Gastroesophageal sphincter (tissue), 3 donors: ENCODE measurements around the gene CCDC85C.

Source experiments
- POLR2A ChIP-seq, 2 donors: fragments of 450-650 bp; IDR thresholded peaks; one replicate each; pipeline ENCODE4 v1.6.1; 2017; ENCODE audit warnings: antibody characterized with exemption in 2 of 2, mild to moderate bottlenecking in 2 of 2, moderate library complexity in 1 of 2
- POLR2AphosphoS5 ChIP-seq: sonication (generic); formaldehyde crosslinking; IDR thresholded peaks from one replicate; pipeline ENCODE4 v1.6.1; 2017; ENCODE audit warnings: antibody characterized with exemption
- TF ChIP-seq, protein P1 (sequence below), 4 experiments: fragments of 200-600 bp in 2 of 4; fragments of 450-650 bp in 2 of 4; sonication (generic) in 1 of 4; IDR thresholded peaks; one replicate each; pipeline ENCODE4 v1.5.1; 2017 to 2019; ENCODE audit warnings: antibody characterized with exemption in 4 of 4, mild to moderate bottlenecking in 2 of 4, moderate library complexity in 2 of 4

DNA sequence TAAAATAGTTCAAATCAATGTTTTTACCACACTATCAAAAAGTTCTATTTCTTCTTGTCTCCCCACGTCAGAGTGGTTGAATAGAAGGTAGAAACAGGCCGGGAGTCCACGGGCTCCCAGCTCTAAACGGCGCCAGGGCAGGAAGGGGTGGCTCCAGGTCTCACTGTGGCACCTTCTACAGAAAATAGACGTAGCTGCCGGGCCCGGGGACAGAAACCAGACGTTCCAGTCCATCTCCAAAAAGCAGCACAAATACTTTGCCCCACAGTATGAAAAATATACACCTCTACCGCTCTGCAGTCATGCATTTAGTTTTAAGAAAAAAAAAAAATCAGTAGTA lies 91.9 kb downstream of the CCDC85C start:
- TF ChIP-seq, protein P1, sequence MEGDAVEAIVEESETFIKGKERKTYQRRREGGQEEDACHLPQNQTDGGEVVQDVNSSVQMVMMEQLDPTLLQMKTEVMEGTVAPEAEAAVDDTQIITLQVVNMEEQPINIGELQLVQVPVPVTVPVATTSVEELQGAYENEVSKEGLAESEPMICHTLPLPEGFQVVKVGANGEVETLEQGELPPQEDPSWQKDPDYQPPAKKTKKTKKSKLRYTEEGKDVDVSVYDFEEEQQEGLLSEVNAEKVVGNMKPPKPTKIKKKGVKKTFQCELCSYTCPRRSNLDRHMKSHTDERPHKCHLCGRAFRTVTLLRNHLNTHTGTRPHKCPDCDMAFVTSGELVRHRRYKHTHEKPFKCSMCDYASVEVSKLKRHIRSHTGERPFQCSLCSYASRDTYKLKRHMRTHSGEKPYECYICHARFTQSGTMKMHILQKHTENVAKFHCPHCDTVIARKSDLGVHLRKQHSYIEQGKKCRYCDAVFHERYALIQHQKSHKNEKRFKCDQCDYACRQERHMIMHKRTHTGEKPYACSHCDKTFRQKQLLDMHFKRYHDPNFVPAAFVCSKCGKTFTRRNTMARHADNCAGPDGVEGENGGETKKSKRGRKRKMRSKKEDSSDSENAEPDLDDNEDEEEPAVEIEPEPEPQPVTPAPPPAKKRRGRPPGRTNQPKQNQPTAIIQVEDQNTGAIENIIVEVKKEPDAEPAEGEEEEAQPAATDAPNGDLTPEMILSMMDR (IDR thresholded peaks at IDR 0.05): no peak
- TF ChIP-seq POLR2AphosphoS5 (no peak), POLR2A (IDR thresholded peaks at IDR 0.05) (no peak)
